Mesenchymal stem cell (in vitro differentiated cells and primary cell): ENCODE data around the gene ASL.
"Not testable (repeated sequence)": the region's sequence is repeated elsewhere in the genome, so short reads cannot be mapped to it uniquely, and the experiment has no call there.

Experiments
- DNase-seq: peaks from one replicate; pipeline ENCODE4 v3.0.0-alpha.2; 2013
- H2AFZ ChIP-seq: one replicate; pipeline ENCODE4 v1.6.1; 2013; ENCODE audit warnings: low read depth, mild to moderate bottlenecking, control low read depth, inconsistent platforms, low read length, moderate library complexity
- H2AK5ac ChIP-seq: 2 replicates; pipeline ENCODE4 v1.6.1; 2013; ENCODE audit warnings: low read length, moderate library complexity, mild to moderate bottlenecking, inconsistent platforms; ENCODE audit not compliant: severe bottlenecking
- H2BK120ac ChIP-seq: one replicate; pipeline ENCODE4 v1.6.1; 2013; ENCODE audit warnings: low read depth, mild to moderate bottlenecking, inconsistent platforms, low read length, moderate library complexity
- H2BK12ac ChIP-seq, 2 experiments: one replicate each; pipeline ENCODE4 v1.6.1; 2013; ENCODE audit warnings: inconsistent platforms in 2 of 2, low read length in 2 of 2, mild to moderate bottlenecking in 2 of 2, moderate library complexity in 2 of 2, control low read depth in 1 of 2
- H2BK15ac ChIP-seq: one replicate; pipeline ENCODE4 v1.6.1; 2013; ENCODE audit warnings: mild to moderate bottlenecking, low read depth, inconsistent platforms; ENCODE audit not compliant: poor library complexity, severe bottlenecking
- H2BK5ac ChIP-seq: 2 replicates; pipeline ENCODE4 v1.6.1; 2013; ENCODE audit warnings: low read depth, mild to moderate bottlenecking, low read length, control low read depth, inconsistent platforms; ENCODE audit not compliant: poor library complexity, severe bottlenecking
- H3K14ac ChIP-seq, 2 experiments: one replicate each; pipeline ENCODE4 v1.6.1; 2013; ENCODE audit warnings: inconsistent platforms in 2 of 2, low read length in 2 of 2, control low read depth in 1 of 2, mild to moderate bottlenecking in 1 of 2, moderate library complexity in 1 of 2
- H3K18ac ChIP-seq, 2 experiments: one replicate each; pipeline ENCODE4 v1.6.1; 2013; ENCODE audit warnings: inconsistent platforms in 2 of 2, low read length in 2 of 2, control low read depth in 1 of 2, low read depth in 1 of 2, mild to moderate bottlenecking in 1 of 2
- H3K23ac ChIP-seq, 2 experiments: one replicate each; pipeline ENCODE4 v1.6.1; 2013; ENCODE audit warnings: inconsistent platforms in 2 of 2, low read length in 2 of 2, mild to moderate bottlenecking in 2 of 2, moderate library complexity in 2 of 2, control low read depth in 1 of 2
- H3K27ac ChIP-seq: 2 replicates; pipeline ENCODE4 v1.5.1; 2013; ENCODE audit warnings: mild to moderate bottlenecking, moderate library complexity, low read length, control low read depth, inconsistent platforms; ENCODE audit not compliant: poor library complexity, severe bottlenecking
- H3K27me3 ChIP-seq, 2 experiments: 2 replicates each; pipeline versions ENCODE4 v1.6.1 to v1.7.0; 2013; ENCODE audit warnings: low read length in 2 of 2, mild to moderate bottlenecking in 2 of 2, moderate library complexity in 2 of 2, control low read depth in 1 of 2, inconsistent platforms in 1 of 2; ENCODE audit not compliant: control insufficient read depth in 1 of 2, insufficient read depth in 1 of 2
- H3K36me3 ChIP-seq, 2 experiments: 2 replicates each; pipeline versions ENCODE4 v1.6.1 to v1.7.0; 2013; ENCODE audit warnings: low read length in 2 of 2, control low read depth in 1 of 2, inconsistent platforms in 1 of 2, low read depth in 1 of 2, mild to moderate bottlenecking in 1 of 2; ENCODE audit not compliant: insufficient read depth in 2 of 2, control insufficient read depth in 1 of 2
- H3K4ac ChIP-seq, 2 experiments: one replicate each; pipeline ENCODE4 v1.6.1; 2013; ENCODE audit warnings: inconsistent platforms in 2 of 2, low read length in 2 of 2, mild to moderate bottlenecking in 2 of 2, moderate library complexity in 2 of 2, control low read depth in 1 of 2, low read depth in 1 of 2
- H3K4me1 ChIP-seq: 2 replicates; pipeline ENCODE4 v1.6.1; 2013; ENCODE audit warnings: low read depth, low read length, control low read depth; ENCODE audit not compliant: control insufficient read depth, insufficient read depth
- H3K4me2 ChIP-seq: 2 replicates; pipeline ENCODE4 v1.6.1; 2013; ENCODE audit warnings: low read length, mild to moderate bottlenecking, inconsistent platforms; ENCODE audit not compliant: poor library complexity, severe bottlenecking
- H3K4me3 ChIP-seq, 2 experiments: 2 replicates each; pipeline versions ENCODE4 v1.5.1 to v1.7.0; 2013; ENCODE audit warnings: low read length in 2 of 2, mild to moderate bottlenecking in 2 of 2, control low read depth in 1 of 2, low read depth in 1 of 2; ENCODE audit not compliant: insufficient read depth in 1 of 2
- H3K79me1 ChIP-seq: replicated peaks from 2 replicates; pipeline ENCODE4 v1.6.1; 2013; ENCODE audit warnings: mild to moderate bottlenecking, control low read depth, low read length, inconsistent platforms; ENCODE audit not compliant: poor library complexity, severe bottlenecking
- H3K9ac ChIP-seq: 2 replicates; pipeline ENCODE4 v1.7.0; 2013; ENCODE audit warnings: mild to moderate bottlenecking, low read length, moderate library complexity
- H3K9me3 ChIP-seq: 2 replicates; pipeline ENCODE4 v1.7.0; 2013; ENCODE audit warnings: mild to moderate bottlenecking, low read length; ENCODE audit not compliant: control insufficient read depth
- H4K8ac ChIP-seq: one replicate; pipeline ENCODE4 v1.6.1; 2013; ENCODE audit warnings: inconsistent platforms, mild to moderate bottlenecking, low read length, moderate library complexity
- H4K91ac ChIP-seq: one replicate; pipeline ENCODE4 v1.6.1; 2013; ENCODE audit warnings: mild to moderate bottlenecking, low read length, inconsistent platforms
- WGBS: methylation state at CpG from one replicate; pipeline ENCODE4 v1.1.7; 2013; ENCODE audit warnings: mixed read lengths; 5-methylcytosine and 5-hydroxymethylcytosine counted together

The ASL gene

DNA sequence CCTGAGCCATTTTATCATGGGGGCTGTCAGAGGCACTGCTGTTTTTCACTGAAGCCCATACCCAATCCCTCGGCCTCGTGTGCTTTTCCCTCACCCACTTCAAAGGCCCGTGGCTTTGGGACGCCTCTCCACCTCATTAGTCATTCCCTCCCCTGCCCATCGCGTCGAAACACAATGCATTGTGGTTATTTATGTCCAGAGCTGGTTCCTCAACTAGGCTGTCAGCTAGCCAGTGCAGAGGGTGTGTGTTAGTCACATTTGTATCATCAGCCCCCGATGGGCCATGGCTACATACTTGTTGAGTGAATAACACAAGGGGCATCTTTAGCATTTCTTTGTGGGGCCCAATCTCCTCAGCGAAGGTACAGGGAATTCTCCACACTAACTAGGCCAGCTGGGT is 35.2 kb downstream of the ASL start:
- H3K36me3 ChIP-seq = no peaks in the 10 kb centered on the region
- peak overlapping the region in 1 of 2 experiments; percentile 16 for H3K18ac ChIP-seq

DNA sequence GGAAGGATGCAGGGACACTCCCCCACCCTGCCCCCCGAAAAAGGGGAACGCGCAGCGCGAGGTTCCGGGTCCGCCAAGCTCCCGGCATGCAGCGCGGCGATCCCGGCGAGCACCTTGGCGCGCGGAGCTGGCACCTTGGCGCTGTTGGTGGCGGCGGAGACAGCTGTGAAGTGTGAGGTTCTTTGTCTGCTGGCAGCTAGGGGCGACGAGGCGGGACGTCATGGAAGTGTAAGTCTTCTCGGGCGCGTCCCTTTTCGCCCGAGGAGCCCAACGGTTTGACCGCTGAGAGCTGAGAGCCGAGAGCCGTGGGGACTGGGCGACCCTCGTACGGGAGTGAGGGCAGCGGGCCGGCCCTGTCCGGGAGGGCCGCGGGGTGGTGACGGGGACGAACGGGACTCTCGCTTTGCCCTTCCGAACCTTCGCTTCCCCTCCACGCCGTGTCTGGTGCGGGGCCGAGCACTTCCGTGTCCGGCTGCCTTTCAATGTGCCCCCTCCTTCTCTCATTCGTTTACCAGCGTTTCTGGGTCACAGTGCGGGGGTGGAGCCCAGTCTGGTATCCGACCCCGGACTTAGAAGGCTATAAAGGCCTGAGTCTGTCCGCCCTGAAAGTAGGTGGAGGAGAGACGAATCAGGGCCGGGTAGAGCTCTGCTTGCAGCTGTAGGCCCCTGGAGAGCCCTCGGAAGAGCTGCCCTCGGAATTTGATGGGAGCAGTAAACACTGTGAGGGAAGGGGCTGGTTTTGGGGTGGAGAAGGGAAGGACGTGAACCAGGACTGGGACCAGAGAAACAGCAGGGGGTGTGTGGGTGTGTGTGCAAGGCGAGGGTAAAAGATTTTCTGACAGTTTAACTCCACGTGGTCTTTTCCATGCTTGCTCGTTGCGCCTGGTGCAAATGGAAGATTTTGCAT is 39.4 kb downstream of the ASL start, which contains the start of gene CRCP:
Gene CRCP (plus strand): TSS at position 105 of the 907 bp plus-strand sequence. CDS start 116 bp downstream, at position 221.
- Histone ChIP-seq H3K27ac (peak within 1 kb of the TSS; percentile 94), H3K4me3 (peak within 1 kb of the TSS; percentile 87 to 97), H3K36me3 (peaks cover 4 to 12% of the 10 kb centered on the region in 2 experiments), H3K27me3 (no peaks in the 10 kb centered on the region), H4K8ac (peak within 1 kb of the TSS; percentile 57), H4K91ac (peak within 1 kb of the TSS; percentile 58), H2BK120ac (peak within 1 kb of the TSS; percentile 12), H2AFZ (peak within 1 kb of the TSS; percentile 86), H3K18ac (peak within 1 kb of the TSS; percentile 97 to 99), H3K9me3 (no peaks in the 10 kb centered on the region), H3K23ac (peak within 1 kb of the TSS in 1 of 2 experiments; percentile 98), H3K9ac (peak within 1 kb of the TSS; percentile 97), H3K79me1 (peaks cover 4% of the 10 kb centered on the region), H2BK12ac (peak within 1 kb of the TSS; percentile 82 to 84), H2BK5ac (peak within 1 kb of the TSS; percentile 39), H3K4me1 (peaks cover 14% of the 10 kb centered on the region), H3K14ac (peak within 1 kb of the TSS in 1 of 2 experiments; percentile 98), H3K4ac (peak within 1 kb of the TSS; percentile 16 to 99), H2AK5ac (no peak within 1 kb of the TSS), H2BK15ac (peak within 1 kb of the TSS; percentile 65), H3K4me2 (peak within 1 kb of the TSS; percentile 81)
- under 1% methylated on average over 63 of the region's 67 CpGs for WGBS
- DNase-seq = peak; percentile 90

More for the DNA sequence above, 35.2 kb downstream of the ASL start:
- no peaks in the 10 kb centered on the region for H3K9me3 ChIP-seq
- H2AK5ac ChIP-seq = no peak overlapping the region
- no peak overlapping the region for H3K4ac ChIP-seq
- H3K4me2 ChIP-seq = no peak overlapping the region
- peak; percentile 90 for DNase-seq
- no peak overlapping the region for H3K4me3 ChIP-seq
- H3K79me1 ChIP-seq = peaks cover 4% of the 10 kb centered on the region
- H3K9ac ChIP-seq = peak overlapping the region; percentile 47
- H3K4me1 ChIP-seq = peaks cover 9% of the 10 kb centered on the region
- peak overlapping the region; percentile 69 for H3K27ac ChIP-seq
- H3K14ac ChIP-seq = no peak overlapping the region
- no peak overlapping the region for H3K23ac ChIP-seq
- no peak overlapping the region for H2AFZ ChIP-seq
- H4K91ac ChIP-seq = no peak overlapping the region
- H2BK120ac ChIP-seq = no peak overlapping the region
- H2BK5ac ChIP-seq = no peak overlapping the region
- H2BK12ac ChIP-seq = no peak overlapping the region
- peak overlapping the region; percentile 19 for H4K8ac ChIP-seq
- no peaks in the 10 kb centered on the region for H3K27me3 ChIP-seq
- H2BK15ac ChIP-seq = no peak overlapping the region
- WGBS = 0% methylated on average over 9 of the region's 9 CpGs

DNA sequence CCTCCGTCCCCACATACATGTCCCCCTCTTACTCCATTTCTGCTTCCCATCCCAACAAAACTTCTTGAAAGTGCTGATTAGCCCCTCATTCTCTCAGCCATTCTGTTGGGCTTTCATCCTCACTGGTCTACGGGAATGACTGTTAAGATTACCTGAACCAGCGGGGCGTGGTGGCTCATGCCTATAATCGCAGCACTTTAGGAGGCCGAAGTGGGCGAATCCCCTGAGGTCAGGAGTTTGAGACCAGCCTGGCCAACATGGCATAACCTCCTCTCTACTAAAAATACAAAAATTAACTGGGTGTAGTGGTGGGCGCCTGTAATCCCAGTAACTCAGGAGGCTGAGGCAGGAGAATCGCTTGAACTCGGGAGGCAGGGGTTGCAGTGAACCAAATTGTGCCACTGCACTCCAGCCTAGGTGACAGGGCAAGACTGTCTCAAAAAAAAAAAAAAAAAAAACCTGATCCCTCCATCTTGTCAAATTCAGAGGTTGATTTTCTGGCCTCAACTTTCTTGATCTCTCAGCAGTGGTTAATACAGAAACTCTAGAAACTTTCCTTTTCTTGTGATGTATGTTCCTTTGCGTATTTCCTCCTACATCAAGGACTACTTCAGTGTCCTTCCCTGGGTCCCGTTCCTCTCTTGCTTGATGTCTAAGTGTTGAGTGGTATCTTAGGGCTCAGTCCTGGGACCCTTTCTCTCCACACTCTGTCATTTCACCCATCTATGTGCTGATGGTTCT is 41.2 kb downstream of the ASL start:
- not testable (repeated sequence) for H2AK5ac ChIP-seq

DNA sequence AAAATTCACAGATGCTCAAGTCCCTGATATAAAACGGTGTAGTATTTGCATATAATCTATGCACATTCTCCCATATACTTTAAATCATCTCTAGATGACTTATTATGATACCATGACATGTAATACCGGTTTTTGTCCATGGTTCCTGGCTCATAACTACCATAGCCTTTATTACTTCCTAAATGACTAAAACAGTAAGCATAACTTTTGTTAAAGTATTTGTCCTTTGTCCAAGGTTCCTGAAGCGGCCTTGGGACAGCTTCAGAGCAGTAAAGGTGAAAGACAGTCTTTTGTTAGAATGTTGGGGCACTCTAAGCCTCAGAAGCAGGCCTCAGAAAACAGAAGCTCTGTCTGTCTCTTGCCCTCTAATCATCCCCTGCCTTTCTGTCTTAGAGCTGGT is 43.0 kb downstream of the ASL start:
- Histone ChIP-seq H2BK120ac (no peak overlapping the region), H2AK5ac (no peak overlapping the region), H3K23ac (no peak overlapping the region), H3K79me1 (peaks cover 4% of the 10 kb centered on the region), H3K9ac (peak overlapping the region; percentile 36), H4K91ac (no peak overlapping the region), H3K14ac (no peak overlapping the region), H4K8ac (no peak overlapping the region), H3K4ac (no peak overlapping the region), H3K4me1 (peaks cover 11% of the 10 kb centered on the region), H3K36me3 (peaks cover 4 to 23% of the 10 kb centered on the region in 2 experiments), H3K9me3 (no peaks in the 10 kb centered on the region), H3K27me3 (no peaks in the 10 kb centered on the region), H3K18ac (no peak overlapping the region), H2BK12ac (no peak overlapping the region), H2BK5ac (no peak overlapping the region), H2BK15ac (no peak overlapping the region), H3K4me2 (no peak overlapping the region), H3K4me3 (no peak overlapping the region), H3K27ac (no peak overlapping the region), H2AFZ (no peak overlapping the region)
- no peak for DNase-seq
- WGBS = 92% methylated on average over 3 of the region's 3 CpGs

More for the DNA sequence above, 41.2 kb downstream of the ASL start:
- peaks cover 4 to 18% of the 10 kb centered on the region in 2 experiments for H3K36me3 ChIP-seq
- H4K8ac ChIP-seq, H3K79me1 ChIP-seq, H2AFZ ChIP-seq, H2BK120ac ChIP-seq, H3K4ac ChIP-seq, H3K27me3 ChIP-seq, H4K91ac ChIP-seq, H2BK12ac ChIP-seq, H3K27ac ChIP-seq, H3K4me2 ChIP-seq, H3K9me3 ChIP-seq, H2BK5ac ChIP-seq, H3K14ac ChIP-seq, H3K18ac ChIP-seq, H2BK15ac ChIP-seq, DNase-seq: not testable (repeated sequence)
- peaks cover 11% of the 10 kb centered on the region for H3K4me1 ChIP-seq
- peak overlapping the region; percentile 97 for H3K9ac ChIP-seq
- peak overlapping the region in 1 of 2 experiments; percentile 52 for H3K23ac ChIP-seq
- WGBS = 97% methylated on average over 6 of the region's 12 CpGs
- H3K4me3 ChIP-seq = peak overlapping the region in 1 of 2 experiments; percentile 37
